HG03175 (cell line): ENCODE results near the gene ZNF282.
A peak's percentile ranks its signal among the peaks of the same experiment; 100 is the strongest.

Experiments
- ATAC-seq: cut with Tn5 transposase; IDR thresholded peaks from one replicate; pipeline ENCODE4 v1.9.1; 2021; ENCODE audit warnings: mild to moderate bottlenecking, moderate library complexity; ENCODE audit not compliant: unreplicated experiment

The ZNF282 gene

DNA sequence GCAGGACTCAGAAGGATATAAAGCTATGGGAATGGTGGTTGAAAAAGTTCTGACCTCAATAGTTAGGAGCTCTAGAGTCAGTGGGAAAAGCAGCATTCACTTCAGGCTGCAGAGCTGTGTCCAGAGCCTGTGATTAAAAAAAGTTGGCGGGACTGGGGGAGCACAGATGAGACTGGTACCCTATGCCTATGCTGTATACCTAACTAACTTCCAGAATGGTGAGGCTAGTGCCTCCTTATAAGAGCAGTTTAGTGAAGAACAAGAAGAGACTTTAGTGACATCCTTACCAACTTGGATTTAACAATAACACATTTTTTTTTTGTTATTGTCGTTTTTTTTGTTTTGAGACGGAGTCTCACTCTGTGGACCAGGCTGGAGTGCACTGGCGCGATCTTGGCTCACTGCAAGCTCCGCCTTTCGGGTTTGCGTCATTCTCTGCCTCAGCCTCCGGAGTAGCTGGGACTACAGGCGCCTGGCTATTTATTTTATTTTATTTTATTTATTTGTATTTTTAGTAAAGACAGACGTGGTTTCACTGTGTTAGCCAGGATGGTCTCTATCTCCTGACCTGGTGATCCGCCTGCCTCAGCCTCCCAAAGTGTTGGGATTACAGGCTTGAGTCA is 6.6 kb upstream of the ZNF282 start:
- ATAC-seq: no peak

DNA sequence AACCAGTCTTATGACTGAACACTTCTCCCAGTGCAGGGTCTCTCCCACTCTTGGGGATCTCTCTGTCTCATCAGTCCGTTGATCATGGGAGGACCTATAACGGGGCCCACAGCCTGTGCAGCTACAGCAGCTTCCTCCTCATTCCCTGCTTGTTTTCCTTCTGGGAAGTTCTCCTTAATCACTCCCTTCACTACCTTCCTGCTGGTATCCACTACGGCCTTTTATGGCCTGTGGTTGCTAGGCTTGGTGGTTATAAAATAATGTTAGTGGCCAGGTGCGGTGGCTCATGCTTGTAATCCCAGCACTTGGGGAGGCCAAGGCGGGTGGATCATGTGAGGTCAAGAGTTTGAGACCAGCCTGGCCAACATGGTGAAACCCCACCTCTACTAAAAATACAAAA is 3.5 kb upstream of the ZNF282 start:
- ATAC-seq: no peak

DNA sequence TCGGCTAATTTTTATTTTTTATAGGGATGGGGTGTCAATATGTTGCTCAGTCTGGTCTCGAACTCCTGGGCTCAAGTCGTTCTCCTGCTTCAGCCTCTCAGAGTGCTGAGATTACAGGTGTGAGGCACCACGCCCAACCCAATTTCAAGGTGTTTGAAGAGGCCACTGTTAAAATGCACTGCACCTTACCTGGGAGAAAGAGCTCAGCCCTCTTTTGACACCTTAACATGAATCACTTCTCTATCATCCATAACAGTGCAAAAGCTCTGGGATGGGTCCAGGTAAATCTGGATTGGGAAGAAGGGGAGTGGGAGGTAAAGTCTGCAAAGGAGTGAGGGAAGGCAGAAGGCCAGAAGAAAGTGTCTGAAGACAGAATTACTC is 557 bp upstream of the ZNF282 start:
- ATAC-seq: no peak

DNA sequence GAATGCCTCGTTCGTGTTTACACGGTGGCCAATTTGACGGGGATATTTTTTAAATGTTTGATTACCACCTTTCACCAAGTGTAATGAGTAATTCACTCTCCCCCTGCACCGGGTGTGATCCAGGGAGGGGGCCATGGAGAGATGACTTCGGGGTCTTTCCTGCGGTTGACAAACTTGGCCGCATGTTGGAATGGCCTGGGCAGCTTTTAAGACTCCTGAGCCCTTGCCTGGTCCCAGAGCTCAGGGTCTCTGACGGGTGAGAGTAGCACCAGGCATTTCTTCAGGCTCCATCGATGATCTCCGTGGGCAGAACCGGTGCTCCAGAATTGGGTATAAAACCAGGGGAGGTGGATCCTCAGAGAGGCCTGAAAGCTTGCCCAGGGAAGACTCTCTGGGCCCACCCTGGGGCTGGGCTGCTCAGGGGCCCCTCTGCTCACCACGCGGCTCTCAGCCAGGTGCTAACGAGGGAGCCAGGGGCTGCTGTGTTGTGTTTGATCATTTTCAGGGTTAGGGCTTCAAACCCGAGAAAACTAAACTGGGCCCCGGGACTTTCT is 882 bp downstream of the ZNF282 start:
- peak; percentile 8 for ATAC-seq

DNA sequence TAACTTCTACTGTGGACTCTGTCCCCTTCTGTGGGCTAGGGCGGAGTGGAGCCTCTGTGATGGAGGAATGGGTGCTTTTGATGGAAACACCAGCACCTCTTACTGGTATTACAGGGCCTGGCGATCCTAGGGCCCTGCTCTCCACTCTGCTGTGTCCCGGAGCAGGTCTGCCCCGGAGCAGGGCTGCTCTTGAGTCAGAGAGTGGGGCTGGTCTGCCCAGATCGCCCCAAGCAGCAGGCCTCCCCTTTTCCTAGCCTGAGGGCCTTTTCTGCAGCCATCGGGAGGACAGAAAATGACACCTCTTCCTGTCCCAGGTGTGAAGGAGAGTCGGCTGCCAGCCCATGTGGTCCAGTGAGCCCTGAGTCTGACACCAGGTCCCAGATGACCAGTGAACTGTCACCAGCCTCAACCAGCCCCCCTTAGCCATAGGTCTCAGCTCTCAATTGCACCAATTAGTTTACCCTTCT is 1.4 kb downstream of the ZNF282 start:
- peak; percentile 6 for ATAC-seq

DNA sequence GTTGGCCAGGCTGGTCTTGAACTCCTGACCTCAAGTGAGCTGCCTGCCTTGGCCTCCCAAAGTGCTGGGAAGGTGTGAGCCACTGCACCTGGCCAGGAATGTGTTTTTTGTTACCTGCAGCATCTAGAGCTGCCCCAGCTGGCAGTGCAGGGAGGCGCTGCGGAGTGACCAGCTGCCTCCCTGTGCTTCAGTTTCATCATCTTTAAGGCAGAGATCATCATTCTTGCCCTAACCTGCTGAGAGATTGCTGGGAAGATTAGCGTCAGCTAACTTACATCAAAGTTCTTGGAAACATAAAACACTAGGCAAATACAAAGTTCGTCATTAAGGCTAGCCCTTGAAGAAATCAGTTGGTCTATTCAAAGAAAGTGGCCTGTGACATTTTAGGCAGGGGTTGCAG is 2.3 kb downstream of the ZNF282 start:
- ATAC-seq: no peak

DNA sequence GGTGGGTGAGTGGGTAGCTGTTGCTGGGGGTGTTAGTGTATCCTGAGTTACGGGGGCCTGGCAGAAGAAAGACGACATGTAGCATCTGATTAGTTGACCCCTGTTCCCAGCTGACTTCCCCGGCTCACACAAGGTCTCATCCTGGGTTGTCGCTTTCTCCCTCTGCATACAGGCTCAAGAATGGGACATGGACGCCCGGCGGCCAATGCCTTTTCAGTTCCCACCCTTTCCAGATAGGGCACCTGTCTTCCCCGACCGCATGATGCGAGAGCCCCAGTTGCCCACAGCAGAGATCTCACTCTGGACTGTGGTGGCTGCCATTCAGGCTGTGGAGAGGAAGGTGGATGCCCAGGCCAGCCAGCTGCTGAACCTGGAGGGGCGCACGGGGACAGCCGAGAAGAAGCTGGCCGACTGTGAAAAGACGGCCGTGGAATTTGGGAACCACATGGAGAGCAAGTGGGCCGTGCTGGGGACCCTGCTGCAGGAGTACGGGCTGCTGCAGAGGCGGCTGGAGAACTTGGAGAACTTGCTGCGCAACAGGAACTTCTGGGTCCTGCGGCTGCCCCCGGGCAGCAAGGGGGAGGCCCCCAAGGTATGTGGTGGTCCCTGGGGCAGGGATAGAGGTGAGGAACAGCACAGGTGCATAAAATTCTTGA is 2.9 kb downstream of the ZNF282 start:
- ATAC-seq: no peak

DNA sequence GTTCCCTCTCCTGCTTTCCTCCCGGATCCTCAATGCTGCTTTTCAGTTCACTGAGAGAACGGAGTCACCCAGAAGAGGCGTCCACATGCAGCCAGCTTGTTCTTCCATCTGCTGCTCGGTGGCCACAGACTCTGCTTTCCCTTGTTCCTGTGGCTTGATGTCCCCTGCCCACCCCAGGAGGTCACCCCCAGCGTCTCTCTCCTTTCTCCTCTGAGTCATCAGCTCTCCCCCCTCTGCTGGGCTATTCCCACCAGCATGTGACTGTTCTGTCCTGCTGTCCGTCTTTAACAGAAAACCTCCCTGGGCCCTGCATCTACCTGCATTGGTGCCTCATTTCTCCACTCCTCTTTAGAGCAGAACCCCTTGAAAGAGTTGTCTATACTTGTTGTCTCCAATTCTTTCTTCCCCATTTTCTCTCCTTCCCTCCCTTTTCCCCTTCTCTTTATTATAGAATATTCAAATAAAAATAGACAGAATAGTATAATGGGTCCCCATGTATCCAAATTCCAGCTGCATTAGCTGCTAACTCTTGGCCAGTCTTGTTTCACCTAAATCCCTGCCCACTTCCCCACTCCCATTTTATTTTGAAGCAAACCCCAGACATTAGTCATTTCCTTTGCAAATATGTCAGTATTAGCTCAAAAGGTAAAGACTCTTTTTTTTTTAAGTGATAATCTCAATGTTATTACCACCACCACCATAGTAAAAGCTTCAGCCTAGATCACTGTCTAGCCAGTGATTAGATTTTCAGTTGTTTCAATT is 4.1 kb downstream of the ZNF282 start:
- ATAC-seq: no peak

DNA sequence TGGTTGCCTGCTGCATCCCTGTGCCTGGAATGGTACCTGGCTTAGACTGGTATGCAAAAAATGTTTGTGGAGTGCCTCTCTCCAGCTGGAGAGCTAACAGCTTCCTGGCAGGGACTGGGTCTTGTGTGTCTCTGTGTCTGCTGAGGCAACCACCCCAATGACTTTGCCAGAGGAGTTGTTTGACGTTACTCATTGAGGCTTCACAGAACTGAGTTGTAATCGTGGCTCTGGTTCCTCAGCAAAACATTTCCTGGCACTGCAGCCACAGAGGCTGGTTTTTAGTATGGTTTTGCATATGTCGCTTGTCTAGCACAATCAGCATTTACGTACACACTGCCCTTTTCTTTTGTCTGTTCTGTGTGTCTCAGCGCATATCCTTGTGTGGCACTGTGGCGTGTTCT is 7.5 kb downstream of the ZNF282 start:
- no peak for ATAC-seq

DNA sequence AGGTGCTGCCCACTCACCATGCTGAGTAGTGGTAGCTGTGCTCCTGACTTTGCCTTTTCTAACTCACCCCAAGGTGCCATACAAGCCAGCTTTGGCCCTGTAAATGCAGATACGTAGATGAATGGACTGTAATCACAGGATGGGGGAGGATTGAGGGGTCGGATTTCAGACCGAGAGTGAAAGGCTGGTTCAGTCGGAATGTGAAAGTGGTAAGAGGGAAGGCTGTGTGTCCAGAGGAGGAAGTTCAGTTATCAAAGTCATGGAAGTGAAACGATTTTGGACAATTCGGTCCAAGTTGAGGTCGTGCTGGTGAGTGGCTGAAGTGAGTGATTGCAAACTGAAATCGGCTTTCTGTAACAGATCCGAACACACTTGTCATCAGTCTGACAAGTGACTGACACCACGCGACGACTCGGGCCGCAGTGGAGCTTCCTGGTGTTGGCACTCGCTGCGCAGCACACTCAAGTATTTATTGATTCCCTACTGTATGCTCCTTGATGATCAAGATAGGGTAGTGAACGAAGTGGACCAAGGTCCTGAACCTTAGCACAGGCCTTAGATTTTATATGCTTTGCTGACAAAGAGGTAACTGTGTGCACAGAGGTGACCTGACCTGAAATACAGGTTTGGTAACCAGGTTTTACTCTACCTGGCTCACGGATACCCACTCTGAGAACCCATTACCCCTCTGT is 10.5 kb downstream of the ZNF282 start:
- ATAC-seq: no peak

DNA sequence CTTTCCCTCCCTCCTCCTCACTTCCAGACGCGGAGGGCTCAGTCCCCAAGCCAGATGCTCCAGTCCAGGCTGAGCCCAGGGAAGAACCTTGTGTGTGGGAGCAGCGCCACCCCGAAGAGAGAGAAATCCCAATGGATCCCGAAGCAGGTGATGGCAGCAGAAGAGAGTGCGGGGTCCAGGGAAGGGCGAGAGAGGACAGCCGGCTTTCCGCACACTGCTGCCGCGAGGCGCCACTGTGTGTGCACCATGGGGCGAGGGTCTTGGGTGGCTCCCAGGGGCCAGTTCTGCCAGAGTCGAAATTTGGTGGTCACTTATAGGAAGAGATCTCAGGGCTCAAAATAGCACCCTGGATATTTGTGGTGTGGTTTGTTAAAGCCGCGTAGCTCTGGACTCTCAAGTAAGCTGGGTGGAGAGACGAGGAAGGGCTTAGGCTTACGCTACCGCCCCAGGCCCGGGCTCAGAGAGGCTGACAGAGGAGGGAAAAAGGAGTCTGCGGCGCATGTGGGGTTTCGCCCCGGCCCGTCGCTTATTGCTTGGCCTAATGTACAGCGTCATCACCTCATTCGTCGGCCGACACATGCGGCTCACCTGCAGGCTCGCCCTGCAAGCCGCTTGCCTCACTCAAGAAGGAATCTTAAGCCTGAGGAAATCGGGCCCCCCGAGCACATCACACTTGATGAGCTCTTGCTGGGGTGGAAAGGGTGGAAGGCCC is 12.1 kb downstream of the ZNF282 start:
- no peak for ATAC-seq

DNA sequence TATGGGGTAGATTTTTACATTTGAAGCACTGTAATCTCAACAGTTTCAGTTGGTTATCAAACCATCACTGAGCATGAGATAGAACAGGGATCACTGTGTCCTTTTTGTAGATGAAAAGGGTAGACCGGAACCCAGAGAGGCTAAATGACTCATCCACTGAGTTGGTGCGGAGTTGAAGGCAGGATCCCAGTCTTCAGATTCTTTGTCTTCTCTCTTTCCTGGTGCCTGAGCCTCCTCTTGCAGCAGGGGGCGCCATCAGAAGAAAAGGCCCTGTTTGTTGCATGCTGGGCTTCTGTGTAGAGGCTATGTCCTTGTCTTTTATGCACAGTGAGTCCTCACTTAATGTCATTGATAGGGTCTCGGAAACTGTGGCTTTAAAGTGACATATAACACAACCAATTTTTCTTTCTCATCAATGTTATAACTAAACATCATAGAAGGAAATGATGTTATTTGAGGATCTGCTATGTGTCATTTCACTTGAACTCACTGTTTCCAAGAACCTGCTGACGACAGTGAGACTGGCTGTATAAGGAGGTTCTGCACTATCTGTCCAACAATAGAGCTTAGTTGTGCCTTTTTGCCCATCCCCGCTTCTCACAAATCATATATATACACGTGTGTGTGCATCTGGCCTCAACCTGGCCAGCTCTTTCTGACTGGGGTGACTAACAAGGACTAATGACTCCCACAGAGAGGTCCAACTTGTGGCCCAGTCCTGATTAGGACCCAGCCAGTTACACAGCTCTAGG is 14.3 kb downstream of the ZNF282 start:
- ATAC-seq: peak; percentile 73

DNA sequence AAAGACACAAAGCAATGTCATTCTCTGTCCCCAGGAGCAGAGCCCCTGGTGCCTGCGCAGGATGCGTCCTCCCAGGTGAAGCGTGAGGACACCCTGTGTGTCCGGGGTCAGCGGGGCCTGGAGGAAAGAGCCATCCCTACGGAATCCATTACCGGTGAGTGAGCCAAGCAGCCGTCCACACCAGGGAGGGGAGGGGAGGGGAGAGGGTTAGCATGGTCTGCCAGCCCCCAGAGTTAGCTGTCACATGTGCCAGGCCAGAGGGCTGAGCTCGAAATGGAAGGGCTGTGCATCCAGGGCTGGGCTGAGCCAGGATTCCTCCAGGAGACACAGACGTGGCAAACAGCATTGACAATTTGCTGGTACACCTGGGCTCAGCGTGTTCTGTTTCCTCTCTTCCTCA is 15.2 kb downstream of the ZNF282 start:
- ATAC-seq: no peak

DNA sequence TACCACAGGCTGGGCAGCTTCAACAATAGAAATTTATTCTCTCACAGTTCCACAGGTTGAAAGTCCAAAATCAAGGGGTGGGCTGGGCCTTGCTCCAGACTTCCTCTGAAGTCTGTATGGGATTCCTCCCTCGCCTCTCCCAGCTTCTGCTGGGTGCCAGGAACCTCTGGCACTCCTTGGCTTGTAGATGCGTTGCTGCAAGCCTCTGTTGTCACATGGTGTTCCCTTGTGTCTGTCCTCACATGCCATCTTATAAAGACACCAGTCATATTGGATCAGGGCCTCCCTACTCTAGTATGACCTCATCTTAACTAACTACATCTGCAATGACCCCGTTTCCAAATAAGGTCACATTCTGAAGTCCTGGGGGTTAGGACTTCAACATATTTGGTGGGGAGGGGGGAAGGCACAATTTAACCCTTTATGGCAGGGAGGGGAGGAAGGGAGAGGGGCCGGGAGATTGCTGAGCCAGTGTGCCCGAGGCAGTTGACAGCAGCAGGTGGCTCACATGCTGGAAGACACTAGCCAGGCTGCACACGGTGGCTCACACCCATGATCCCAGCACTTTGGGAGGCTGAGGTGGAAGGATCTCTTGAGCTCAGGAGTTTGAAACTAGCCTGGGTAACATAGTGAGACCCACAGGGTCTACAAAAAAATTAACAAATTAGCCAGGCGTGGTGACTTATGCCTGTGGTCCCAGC is 18.8 kb downstream of the ZNF282 start:
- ATAC-seq: no peak

DNA sequence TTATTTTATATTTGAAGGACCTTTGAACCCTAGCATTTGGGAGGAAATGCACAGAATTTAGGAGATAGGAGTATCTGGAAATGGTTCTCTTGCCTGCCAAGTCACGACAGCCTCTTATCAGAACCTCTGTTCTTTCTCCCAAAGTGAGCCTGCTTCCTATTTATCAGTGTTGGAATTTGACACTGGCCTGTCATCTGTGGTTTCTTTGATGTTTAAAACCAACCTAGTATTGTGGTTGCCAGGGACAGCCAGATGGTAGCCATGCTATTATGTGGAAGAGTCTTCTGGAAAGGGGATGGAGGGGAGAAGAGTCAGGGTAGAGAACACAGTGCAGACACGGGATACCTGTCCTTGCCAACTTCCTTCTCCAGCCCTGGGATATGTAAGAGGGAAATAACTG is 21.1 kb downstream of the ZNF282 start:
- no peak for ATAC-seq

DNA sequence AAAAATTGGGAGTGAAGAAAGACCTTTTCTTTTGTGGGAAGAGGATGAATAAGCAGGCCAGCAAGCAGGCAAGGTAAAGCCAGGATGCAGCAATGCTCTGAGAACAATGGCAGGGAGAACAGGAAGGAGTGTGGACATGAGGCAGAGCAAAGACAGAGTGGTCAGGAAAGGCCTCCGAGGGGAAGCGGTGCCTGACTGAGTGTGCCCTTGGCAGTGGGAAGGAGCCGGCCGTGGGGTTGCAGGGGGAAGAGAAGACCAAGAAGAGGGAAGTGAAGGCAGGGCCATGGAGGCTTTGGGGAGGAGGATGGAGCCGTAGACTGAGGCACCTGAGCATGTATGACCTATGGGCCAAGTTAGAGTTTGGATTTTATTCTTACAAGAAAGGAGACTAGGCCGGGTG is 22.2 kb downstream of the ZNF282 start:
- no peak for ATAC-seq

DNA sequence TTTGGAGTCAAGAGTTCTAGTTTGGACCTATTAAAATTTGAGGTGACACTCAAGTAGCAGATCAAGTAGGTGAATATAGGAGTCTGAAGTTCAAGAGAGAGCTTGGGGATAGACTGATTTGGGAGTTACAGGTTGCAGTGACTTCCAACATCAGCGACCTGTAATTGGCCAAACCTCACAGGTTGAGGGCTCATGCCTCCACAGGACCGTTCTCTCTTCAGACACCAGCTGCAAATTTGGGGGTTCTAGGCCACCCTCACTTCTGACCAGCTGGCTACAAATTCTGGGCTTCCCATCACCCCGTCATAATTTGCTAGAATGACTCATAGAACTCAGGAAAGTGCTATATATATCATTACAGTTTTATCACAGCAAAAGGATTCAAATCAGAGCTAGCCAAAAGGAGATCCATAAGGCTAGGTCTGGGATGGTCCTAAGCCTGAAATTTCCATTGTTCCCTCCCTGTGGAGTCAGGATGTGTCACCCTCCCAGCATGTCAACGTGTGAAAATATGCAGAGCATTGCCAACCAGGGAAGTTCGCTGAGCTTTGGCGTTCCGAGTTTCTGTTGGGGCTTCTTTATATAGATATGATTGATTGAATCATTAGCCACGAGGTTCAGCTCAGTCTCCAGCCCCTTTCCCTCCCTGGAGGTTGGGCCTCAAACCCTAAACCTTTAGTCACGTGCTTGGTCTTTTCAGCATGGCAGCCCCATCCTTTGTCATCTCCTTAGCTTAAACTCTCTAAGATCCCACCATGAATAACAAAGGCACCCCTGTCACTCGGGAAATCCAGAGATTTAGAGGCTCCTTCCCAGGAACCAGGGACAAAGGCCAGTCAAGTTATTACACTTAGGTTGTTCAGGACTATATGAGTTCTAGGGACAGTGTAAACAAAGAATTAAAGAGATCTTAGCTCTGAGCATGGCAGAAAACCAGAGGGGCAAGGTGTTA is 23.4 kb downstream of the ZNF282 start:
- no peak for ATAC-seq

DNA sequence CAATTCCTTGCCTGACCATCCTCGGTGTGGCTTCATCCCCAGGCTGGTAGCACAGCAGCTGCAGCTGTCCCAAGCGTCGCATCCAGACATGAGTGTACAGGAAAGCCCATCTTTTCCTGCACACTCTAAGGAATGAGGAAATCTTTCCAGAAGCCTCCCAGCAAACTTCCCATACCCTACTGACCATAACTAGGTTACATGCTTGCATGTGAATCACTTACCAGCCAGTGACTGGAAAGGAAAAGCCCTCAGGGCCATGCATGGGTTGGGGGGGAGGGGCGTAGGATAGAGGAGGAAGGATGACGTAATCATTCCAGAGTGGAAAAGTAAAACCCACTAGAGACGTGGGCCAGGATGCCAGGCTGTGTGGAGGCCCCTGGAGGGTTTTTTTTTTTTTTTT is 25.2 kb downstream of the ZNF282 start:
- no peak for ATAC-seq
